IMR-90 (cell line): Measurements from ENCODE around the gene CACNA2D4. TPM values are rescaled to one million over a fixed set of nuclear protein-coding genes. Genes with fewer than 3 reads are reported as not detected.

Experiments
- ATAC-seq: fragments of 200-7000 bp; cut with Tn5 transposase; 2 replicates; pipeline ENCODE4 v1.9.1; 2020; ENCODE audit warnings: low read depth, mild to moderate bottlenecking, moderate library complexity
- BruUV-seq: library from RNA; stranded (reverse); fragments of 400-500 nt; replicated peaks from 2 replicates; lab custom pipeline; 2021; lab: Mats Ljungman, UMichigan
- CTCF ChIA-PET: fragments of 300-600 bp; formaldehyde crosslinking; extraction: SDS; loops from one replicate; lab custom pipeline; 2021; ENCODE audit warnings: antibody characterized with exemption; lab: Yijun Ruan, JAX
- POLR2A ChIA-PET: fragments of 300-600 bp; sonication (Branson Sonifier 250); formaldehyde crosslinking; loops from one replicate; lab custom pipeline; 2022; ENCODE audit warnings: antibody characterized with exemption; ENCODE audit not compliant: unreplicated experiment; lab: Charles Lee
- DNase-seq: peaks from one replicate; pipeline ENCODE4 v3.0.0; 2013
- H2AFZ ChIP-seq: replicated peaks from 2 replicates; pipeline ENCODE3; 2013; ENCODE audit warnings: low read length, mild to moderate bottlenecking; ENCODE audit not compliant: poor library complexity
- H2AK5ac ChIP-seq: 2 replicates; pipeline ENCODE4 v1.6.1; 2013; ENCODE audit warnings: low read depth, low read length, inconsistent platforms
- H2AK9ac ChIP-seq: replicated peaks from 2 replicates; pipeline ENCODE3; 2013; ENCODE audit warnings: mild to moderate bottlenecking, low read depth, low read length, moderate library complexity; ENCODE audit not compliant: poor library complexity
- H2BK120ac ChIP-seq: 2 replicates; pipeline ENCODE4 v1.6.1; 2013; ENCODE audit warnings: low read depth, low read length, inconsistent platforms
- H2BK15ac ChIP-seq: 3 replicates; pipeline ENCODE4 v1.6.1; 2013; ENCODE audit warnings: low read depth, low read length, inconsistent platforms
- H2BK20ac ChIP-seq: 2 replicates; pipeline ENCODE4 v1.6.1; 2013; ENCODE audit warnings: low read depth, mild to moderate bottlenecking, inconsistent platforms, low read length, moderate library complexity
- H2BK5ac ChIP-seq: 2 replicates; pipeline ENCODE4 v1.6.1; 2013; ENCODE audit warnings: mild to moderate bottlenecking, low read depth, low read length, inconsistent platforms; ENCODE audit not compliant: poor library complexity, severe bottlenecking
- H3K14ac ChIP-seq: replicated peaks from 2 replicates; pipeline ENCODE4 v1.6.1; 2013; ENCODE audit warnings: low read depth, low read length, inconsistent platforms
- H3K18ac ChIP-seq: 2 replicates; pipeline ENCODE4 v1.6.1; 2013; ENCODE audit warnings: low read depth, low read length, control low read depth
- H3K23ac ChIP-seq: 2 replicates; pipeline ENCODE4 v1.6.1; 2013; ENCODE audit warnings: low read depth, low read length, inconsistent platforms
- H3K27ac ChIP-seq: 2 replicates; pipeline ENCODE4 v1.5.1; 2013; ENCODE audit warnings: mild to moderate bottlenecking, control low read depth, low read length; ENCODE audit not compliant: insufficient read depth
- H3K27me3 ChIP-seq: 2 replicates; pipeline ENCODE4 v1.6.1; 2013; ENCODE audit warnings: low read length; ENCODE audit not compliant: control insufficient read depth, insufficient read depth
- H3K36me3 ChIP-seq: 2 replicates; pipeline ENCODE4 v1.6.1; 2013; ENCODE audit warnings: low read length, mixed read lengths; ENCODE audit not compliant: control insufficient read depth, insufficient read depth
- H3K4ac ChIP-seq: 2 replicates; pipeline ENCODE4 v1.6.1; 2013; ENCODE audit warnings: low read depth, low read length, inconsistent platforms
- H3K4me1 ChIP-seq: 2 replicates; pipeline ENCODE4 v1.6.1; 2013; ENCODE audit warnings: low read length, mixed read lengths; ENCODE audit not compliant: control insufficient read depth, insufficient read depth
- H3K4me2 ChIP-seq: 2 replicates; pipeline ENCODE4 v1.6.1; 2013; ENCODE audit warnings: low read depth, mild to moderate bottlenecking, control low read depth, low read length, moderate library complexity
- H3K4me3 ChIP-seq: 2 replicates; pipeline ENCODE4 v1.5.1; 2013; ENCODE audit warnings: low read depth, mild to moderate bottlenecking, control low read depth, low read length, moderate library complexity; ENCODE audit not compliant: insufficient read depth
- H3K56ac ChIP-seq: 2 replicates; pipeline ENCODE4 v1.6.1; 2013; ENCODE audit warnings: low read length, inconsistent platforms; ENCODE audit not compliant: insufficient read depth; ENCODE audit errors: extremely low read depth
- H3K79me1 ChIP-seq, 2 experiments: 2 replicates each; pipeline ENCODE4 v1.6.1; 2013; ENCODE audit warnings: low read length in 2 of 2, inconsistent platforms in 1 of 2, low read depth in 1 of 2
- H3K9ac ChIP-seq: 2 replicates; pipeline ENCODE4 v1.6.1; 2013; ENCODE audit warnings: low read depth, low read length, control low read depth
- H3K9me1 ChIP-seq: 2 replicates; pipeline ENCODE4 v1.6.1; 2013; ENCODE audit warnings: low read length, inconsistent platforms; ENCODE audit not compliant: insufficient read depth
- H3K9me3 ChIP-seq: 2 replicates; pipeline ENCODE4 v1.6.1; 2013; ENCODE audit warnings: low read length; ENCODE audit not compliant: control insufficient read depth, insufficient read depth
- H4K20me1 ChIP-seq: 2 replicates; pipeline ENCODE4 v1.6.1; 2013; ENCODE audit warnings: low read length, inconsistent platforms; ENCODE audit not compliant: insufficient read depth
- H4K5ac ChIP-seq: 2 replicates; pipeline ENCODE4 v1.6.1; 2013; ENCODE audit warnings: mild to moderate bottlenecking, low read depth, low read length, control low read depth
- H4K8ac ChIP-seq, 2 experiments: 2 replicates each; pipeline ENCODE4 v1.6.1; 2013; ENCODE audit warnings: low read depth in 2 of 2, low read length in 2 of 2, control low read depth in 1 of 2, inconsistent platforms in 1 of 2
- H4K91ac ChIP-seq: 2 replicates; pipeline ENCODE4 v1.6.1; 2013; ENCODE audit warnings: low read depth, low read length, inconsistent platforms; ENCODE audit not compliant: insufficient read depth
- BHLHE40 ChIP-seq: fragments of 150-350 bp; IDR thresholded peaks from 2 replicates; pipeline ENCODE4 v1.6.1; 2016; ENCODE audit warnings: mild to moderate bottlenecking, low read depth, low read length
- CEBPB ChIP-seq: IDR thresholded peaks from 2 replicates; pipeline ENCODE4 v1.6.1; 2012; ENCODE audit warnings: low read depth, low read length, improper control_type of control experiment
- CHD1 ChIP-seq: IDR thresholded peaks from 2 replicates; pipeline ENCODE4 v1.6.1; 2012; ENCODE audit warnings: low read depth, low read length, improper control_type of control experiment
- ELK1 ChIP-seq: fragments of 150-350 bp; IDR thresholded peaks from 2 replicates; pipeline ENCODE4 v1.6.1; 2016; ENCODE audit warnings: low read depth, mild to moderate bottlenecking, low read length, moderate library complexity, borderline replicate concordance
- FOS ChIP-seq: fragments of 150-350 bp; IDR thresholded peaks from 2 replicates; pipeline ENCODE4 v1.6.1; 2016; ENCODE audit warnings: low read depth, low read length
- MAFK ChIP-seq: IDR thresholded peaks from 2 replicates; pipeline ENCODE4 v1.6.1; 2012; ENCODE audit warnings: low read depth, low read length, improper control_type of control experiment
- MAZ ChIP-seq: IDR thresholded peaks from 2 replicates; pipeline ENCODE4 v1.6.1; 2012; ENCODE audit warnings: low read depth, mild to moderate bottlenecking, low read length, improper control_type of control experiment, moderate library complexity, borderline replicate concordance
- MXI1 ChIP-seq: IDR thresholded peaks from 2 replicates; pipeline ENCODE4 v1.6.1; 2012; ENCODE audit warnings: low read depth, mild to moderate bottlenecking, low read length, moderate library complexity, borderline replicate concordance
- NFE2L2 ChIP-seq: fragments of 150-350 bp; IDR thresholded peaks from 2 replicates; pipeline ENCODE4 v1.6.1; 2016; ENCODE audit warnings: low read depth, mild to moderate bottlenecking, low read length
- POLR2A ChIP-seq: IDR thresholded peaks from 2 replicates; pipeline ENCODE4 v1.6.1; 2012; ENCODE audit warnings: mild to moderate bottlenecking, low read depth, low read length
- RCOR1 ChIP-seq: IDR thresholded peaks from 2 replicates; pipeline ENCODE4 v1.6.1; 2012; ENCODE audit warnings: mild to moderate bottlenecking, low read length, improper control_type of control experiment; ENCODE audit not compliant: insufficient replicate concordance
- RFX5 ChIP-seq: IDR thresholded peaks from 2 replicates; pipeline ENCODE4 v1.8.0; 2012; ENCODE audit warnings: low read depth, mild to moderate bottlenecking, low read length, moderate library complexity
- WGBS, 2 experiments: methylation state at CpG; one replicate each; pipeline versions ENCODE4 v1.1.5 to v1.1.7; 2013; ENCODE audit warnings: missing lambda C conversion rate in 2 of 2; ENCODE audit not compliant: insufficient read length in 1 of 2; ENCODE audit errors: extremely low coverage in 2 of 2; 5-methylcytosine and 5-hydroxymethylcytosine counted together
- dilution Hi-C: fragments of 300-500 bp; cut with HindIII; formaldehyde crosslinking; loops from one replicate; pipeline ENCODE4 v1.14.3; 2018; ENCODE audit warnings: low sequenced_read_pairs; ENCODE audit not compliant: unreplicated experiment
- in situ Hi-C: fragments of 300-500 bp; cut with MboI; formaldehyde crosslinking; loops from 3 replicates; pipeline ENCODE4 v1.14.3; 2019; ENCODE audit warnings: low sequenced_read_pairs, inconsistent platforms, mixed read lengths
- intact Hi-C: fragments of 100-400 bp; cut with micrococcal nuclease; formaldehyde crosslinking; loops from 2 replicates; pipeline ENCODE4 v1.10.0; 2022
- polyA plus RNA-seq, 3 experiments: library from polyadenylated mRNA; depleted of rRNA; stranded (reverse); fragments of >200 nt; gene quantifications; 2 replicates each; pipeline ENCODE4 v1.2.3, GENCODE V29; 2012; ENCODE audit warnings: low replicate concordance in 1 of 3
- total RNA-seq: library from RNA; depleted of rRNA; stranded (reverse); fragments of >200 nt; gene quantifications from 2 replicates; pipeline ENCODE4 v1.2.3, GENCODE V29; 2012
- TF ChIP-seq, protein P1 (sequence below): conservative IDR thresholded peaks from 2 replicates; pipeline ENCODE4 v1.5.1; 2012; ENCODE audit warnings: mild to moderate bottlenecking, low read depth, low read length, improper control_type of control experiment

CACNA2D4 gene
- total and polyA plus RNA-seq, 2 of the 4 experiments (the other 2 are of a cell fraction) = 0.18 to 0.22 TPM

GRCh38 chr12:1880153-1880845, 38.2 kb downstream of the CACNA2D4 start:
- Histone ChIP-seq H2BK20ac (no peak overlapping the region), H3K79me1 (no peaks in the 10 kb centered on the region), H3K27me3 (peaks cover 71% of the 10 kb centered on the region), H2AK5ac (no peak overlapping the region), H4K8ac (no peak overlapping the region), H3K4me3 (no peak overlapping the region), H2BK120ac (no peak overlapping the region), H4K20me1 (no peaks in the 10 kb centered on the region), H3K56ac (no peak overlapping the region), H2BK5ac (no peak overlapping the region), H3K9me3 (no peaks in the 10 kb centered on the region), H4K5ac (no peak overlapping the region), H3K4ac (no peak overlapping the region), H3K9me1 (0 out of 2 replicates have a peak, but pooled peaks cover 3% of the 10 kb centered on the region), H3K9ac (no peak overlapping the region), H3K4me2 (no peak overlapping the region), H3K18ac (no peak overlapping the region), H4K91ac (no peak overlapping the region), H2BK15ac (no peak overlapping the region), H3K36me3 (no peaks in the 10 kb centered on the region), H2AK9ac (no peak overlapping the region), H2AFZ (no peak overlapping the region), H3K27ac (no peak overlapping the region), H3K4me1 (no peaks in the 10 kb centered on the region), H3K23ac (no peak overlapping the region), H3K14ac (no peak overlapping the region)
- WGBS, 2 experiments = 75% methylated on average over 3 of the region's 18 CpGs; no CpG with 5 or more reads in 1 of the 2 experiments
- dilution Hi-C loops (no loop called here), intact Hi-C loops (no loop called here), in situ Hi-C loops (no loop called here)
- TF ChIP-seq CHD1 (no peak), MXI1 (no peak), ELK1 (no peak), MAFK (no peak), NFE2L2 (no peak), MAZ (no peak), RFX5 (no peak), POLR2A (no peak), BHLHE40 (no peak), FOS (no peak), CEBPB (no peak), RCOR1 (no peak)
- TF ChIP-seq, protein P1, sequence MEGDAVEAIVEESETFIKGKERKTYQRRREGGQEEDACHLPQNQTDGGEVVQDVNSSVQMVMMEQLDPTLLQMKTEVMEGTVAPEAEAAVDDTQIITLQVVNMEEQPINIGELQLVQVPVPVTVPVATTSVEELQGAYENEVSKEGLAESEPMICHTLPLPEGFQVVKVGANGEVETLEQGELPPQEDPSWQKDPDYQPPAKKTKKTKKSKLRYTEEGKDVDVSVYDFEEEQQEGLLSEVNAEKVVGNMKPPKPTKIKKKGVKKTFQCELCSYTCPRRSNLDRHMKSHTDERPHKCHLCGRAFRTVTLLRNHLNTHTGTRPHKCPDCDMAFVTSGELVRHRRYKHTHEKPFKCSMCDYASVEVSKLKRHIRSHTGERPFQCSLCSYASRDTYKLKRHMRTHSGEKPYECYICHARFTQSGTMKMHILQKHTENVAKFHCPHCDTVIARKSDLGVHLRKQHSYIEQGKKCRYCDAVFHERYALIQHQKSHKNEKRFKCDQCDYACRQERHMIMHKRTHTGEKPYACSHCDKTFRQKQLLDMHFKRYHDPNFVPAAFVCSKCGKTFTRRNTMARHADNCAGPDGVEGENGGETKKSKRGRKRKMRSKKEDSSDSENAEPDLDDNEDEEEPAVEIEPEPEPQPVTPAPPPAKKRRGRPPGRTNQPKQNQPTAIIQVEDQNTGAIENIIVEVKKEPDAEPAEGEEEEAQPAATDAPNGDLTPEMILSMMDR = no peak
- ChIA-PET POLR2A (interaction anchor here (0.5 kb wide), 1 partner anchor 25 kb away, joined by 3 read pairs; no protein-coding TSS in a partner anchor), CTCF (no interaction called here)
- no TSS peak for BruUV-seq
- DNase-seq (no peak), ATAC-seq (no peak)
